Lower leg skin (tissue), 4 donors: ENCODE measurements around the gene DIAPH1. TPM values are rescaled to one million over a fixed set of nuclear protein-coding genes. Genes with fewer than 3 reads are reported as not detected.

Experiments used
- DNase-seq, 2 donors: peaks; one replicate each; pipeline ENCODE4 v3.0.0-alpha.2; 2019; ENCODE audit warnings: low spot score in 2 of 2
- H3K4me3 ChIP-seq: fragments of 200-600 bp; sonication (generic); 2 replicates; pipeline ENCODE4 v1.5.1; 2017; ENCODE audit warnings: mild to moderate bottlenecking, low read depth; ENCODE audit not compliant: poor library complexity, severe bottlenecking
- POLR2A ChIP-seq, 2 donors: fragments of 450-650 bp; IDR thresholded peaks; one replicate each; pipeline ENCODE4 v1.6.1; 2016 to 2017; ENCODE audit warnings: antibody characterized with exemption in 2 of 2, mild to moderate bottlenecking in 1 of 2, moderate library complexity in 1 of 2
- WGBS, 2 donors: methylation state at CpG; one replicate each; pipeline ENCODE4 v1.1.5; 2018; 5-methylcytosine and 5-hydroxymethylcytosine counted together
- intact Hi-C: fragments of 100-400 bp; cut with DNase I; formaldehyde crosslinking; loops from one replicate; pipeline ENCODE4 v1.15.0; 2023; ENCODE audit warnings: low total_unique reads
- total RNA-seq, 4 donors: library from RNA; depleted of rRNA; stranded (reverse); fragments of >200 nt; gene quantifications; one replicate each; pipeline ENCODE4 v1.1.0, GENCODE V29; 2016
- TF ChIP-seq, protein P1 (sequence below), 3 donors: fragments of 450-650 bp; IDR thresholded peaks; one replicate each; pipeline ENCODE4 v1.5.1; 2016; ENCODE audit warnings: antibody characterized with exemption in 3 of 3, mild to moderate bottlenecking in 3 of 3, moderate library complexity in 2 of 3

The DIAPH1 gene
- total RNA-seq, 4 donors from 2014 or later, result 64.9 to 101 (median 88.7) TPM

DNA sequence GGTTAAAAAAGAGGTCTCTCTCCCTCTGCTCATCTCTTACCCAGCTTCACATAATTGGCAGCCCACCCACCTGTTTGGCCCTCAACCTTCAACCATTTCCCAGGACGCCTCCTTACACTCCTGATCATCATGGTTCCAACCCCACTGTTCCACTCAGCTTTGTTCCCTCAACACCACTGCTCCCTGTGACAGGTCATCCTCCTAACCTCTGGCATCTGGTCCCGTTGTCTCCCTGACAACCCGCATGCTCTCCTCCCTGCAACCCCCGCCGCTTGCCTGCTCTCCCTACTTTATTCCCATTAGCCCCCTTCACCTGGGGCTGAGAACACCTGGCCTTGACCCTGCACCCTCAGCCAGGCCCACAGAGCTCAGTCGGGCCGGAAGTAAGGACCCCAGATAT lies 117.0 kb downstream of the DIAPH1 start:
- H3K4me3 ChIP-seq, result no peak overlapping the region
- DNase-seq, result no peak
- WGBS, 2 donors, result 84 to 86% methylated on average over 7 of the region's 7 CpGs
- intact Hi-C loops, result no loop called here
- TF ChIP-seq, protein P1, sequence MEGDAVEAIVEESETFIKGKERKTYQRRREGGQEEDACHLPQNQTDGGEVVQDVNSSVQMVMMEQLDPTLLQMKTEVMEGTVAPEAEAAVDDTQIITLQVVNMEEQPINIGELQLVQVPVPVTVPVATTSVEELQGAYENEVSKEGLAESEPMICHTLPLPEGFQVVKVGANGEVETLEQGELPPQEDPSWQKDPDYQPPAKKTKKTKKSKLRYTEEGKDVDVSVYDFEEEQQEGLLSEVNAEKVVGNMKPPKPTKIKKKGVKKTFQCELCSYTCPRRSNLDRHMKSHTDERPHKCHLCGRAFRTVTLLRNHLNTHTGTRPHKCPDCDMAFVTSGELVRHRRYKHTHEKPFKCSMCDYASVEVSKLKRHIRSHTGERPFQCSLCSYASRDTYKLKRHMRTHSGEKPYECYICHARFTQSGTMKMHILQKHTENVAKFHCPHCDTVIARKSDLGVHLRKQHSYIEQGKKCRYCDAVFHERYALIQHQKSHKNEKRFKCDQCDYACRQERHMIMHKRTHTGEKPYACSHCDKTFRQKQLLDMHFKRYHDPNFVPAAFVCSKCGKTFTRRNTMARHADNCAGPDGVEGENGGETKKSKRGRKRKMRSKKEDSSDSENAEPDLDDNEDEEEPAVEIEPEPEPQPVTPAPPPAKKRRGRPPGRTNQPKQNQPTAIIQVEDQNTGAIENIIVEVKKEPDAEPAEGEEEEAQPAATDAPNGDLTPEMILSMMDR (IDR thresholded peaks at IDR 0.05), result no peak
- TF ChIP-seq POLR2A (IDR thresholded peaks at IDR 0.05), result no peak

DNA sequence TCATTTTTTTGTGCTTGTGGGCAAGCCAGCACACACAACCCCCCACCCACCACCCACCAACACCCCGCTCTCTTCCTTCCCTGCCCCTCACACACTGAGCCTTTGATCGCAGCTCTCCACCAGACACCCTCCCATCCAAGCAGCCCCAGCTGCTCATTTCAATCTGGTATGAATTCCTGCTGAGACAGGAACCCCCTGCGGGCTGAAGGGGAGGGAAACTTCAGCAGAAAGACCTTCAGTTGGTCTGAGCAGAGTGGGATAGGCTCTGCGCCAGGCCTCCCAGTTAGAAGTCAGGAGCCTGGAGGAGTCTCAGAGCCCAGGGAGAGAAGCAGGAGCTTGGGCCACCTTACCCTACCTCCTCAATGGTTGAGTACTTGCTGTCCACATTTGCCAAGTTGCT lies 122.8 kb downstream of the DIAPH1 start:
- DNase-seq, result peak in 1 of 2 donors; percentile 64
- 72 to 83% methylated on average over 4 of the region's 4 CpGs for WGBS, 2 donors
- intact Hi-C loops, result no loop called here
- H3K4me3 ChIP-seq, result no peak overlapping the region
- TF ChIP-seq, protein P1 (IDR thresholded peaks at IDR 0.05), result no peak
- TF ChIP-seq POLR2A (IDR thresholded peaks at IDR 0.05), result no peak

DNA sequence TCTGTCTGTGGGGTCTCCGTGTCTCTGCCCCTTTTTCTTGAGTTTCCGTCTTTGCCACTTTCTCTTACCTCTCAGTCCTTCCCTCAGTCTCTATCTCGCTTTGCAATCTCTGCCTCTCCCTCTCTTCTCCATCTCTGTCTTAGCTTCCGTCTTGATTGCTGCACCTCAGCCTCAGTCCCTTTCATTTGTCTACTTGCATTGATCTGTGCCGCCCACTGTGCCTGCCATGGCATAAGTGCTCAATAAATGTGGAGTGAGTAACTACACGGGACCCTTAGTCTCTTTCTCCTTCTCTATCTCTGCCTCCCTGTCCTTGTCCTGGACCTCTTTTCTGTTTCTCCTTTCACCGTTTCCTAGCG lies 123.4 kb downstream of the DIAPH1 start:
- 81 to 87% methylated on average over 8 of the region's 8 CpGs for WGBS, 2 donors
- H3K4me3 ChIP-seq, result no peak overlapping the region
- TF ChIP-seq, protein P1 (IDR thresholded peaks at IDR 0.05), result no peak
- no peak for TF ChIP-seq POLR2A (IDR thresholded peaks at IDR 0.05)
- intact Hi-C loops, result no loop called here
- peak in 1 of 2 donors; percentile 26 for DNase-seq

DNA sequence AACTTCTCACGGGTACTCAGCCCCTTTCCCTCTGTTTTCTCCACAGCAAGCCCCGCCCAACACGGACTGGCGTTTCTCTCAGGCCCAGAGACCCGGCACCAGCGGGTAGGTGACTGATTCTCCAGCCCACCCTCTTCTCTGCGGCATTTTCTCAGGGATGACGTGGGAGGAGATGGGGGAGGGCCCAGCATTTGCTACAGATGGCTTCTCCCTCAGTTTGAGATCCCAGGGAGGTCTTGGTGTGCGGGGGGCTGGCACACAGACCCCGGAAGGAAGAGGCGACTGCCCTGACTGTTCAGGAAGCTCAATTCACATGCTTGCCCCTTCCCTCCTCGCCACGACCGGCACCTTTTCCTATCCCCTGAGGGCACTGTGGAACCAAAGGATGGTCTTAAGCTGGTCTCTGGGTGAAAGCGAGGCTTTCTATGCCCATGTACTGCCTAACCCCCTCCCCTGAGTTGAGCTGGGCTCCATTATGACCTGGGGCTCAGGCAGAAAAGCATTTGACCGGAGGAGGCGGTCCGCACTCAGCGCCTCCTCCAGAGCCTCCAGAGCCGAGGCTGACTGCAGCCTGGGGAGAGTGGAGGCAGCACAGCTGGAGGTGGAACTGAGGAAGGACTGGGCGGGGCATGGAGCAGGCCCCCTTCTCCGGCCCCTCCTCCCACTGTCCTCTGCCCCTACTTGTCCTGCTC lies 123.9 kb downstream of the DIAPH1 start:
- TF ChIP-seq POLR2A (IDR thresholded peaks at IDR 0.05), result no peak
- TF ChIP-seq, protein P1 (IDR thresholded peaks at IDR 0.05), result no peak
- DNase-seq, result peak in 1 of 2 donors; percentile 82
- 70% methylated on average over 21 to 22 of the region's 22 CpGs for WGBS, 2 donors
- intact Hi-C loops, result no loop called here
- no peak overlapping the region for H3K4me3 ChIP-seq

DNA sequence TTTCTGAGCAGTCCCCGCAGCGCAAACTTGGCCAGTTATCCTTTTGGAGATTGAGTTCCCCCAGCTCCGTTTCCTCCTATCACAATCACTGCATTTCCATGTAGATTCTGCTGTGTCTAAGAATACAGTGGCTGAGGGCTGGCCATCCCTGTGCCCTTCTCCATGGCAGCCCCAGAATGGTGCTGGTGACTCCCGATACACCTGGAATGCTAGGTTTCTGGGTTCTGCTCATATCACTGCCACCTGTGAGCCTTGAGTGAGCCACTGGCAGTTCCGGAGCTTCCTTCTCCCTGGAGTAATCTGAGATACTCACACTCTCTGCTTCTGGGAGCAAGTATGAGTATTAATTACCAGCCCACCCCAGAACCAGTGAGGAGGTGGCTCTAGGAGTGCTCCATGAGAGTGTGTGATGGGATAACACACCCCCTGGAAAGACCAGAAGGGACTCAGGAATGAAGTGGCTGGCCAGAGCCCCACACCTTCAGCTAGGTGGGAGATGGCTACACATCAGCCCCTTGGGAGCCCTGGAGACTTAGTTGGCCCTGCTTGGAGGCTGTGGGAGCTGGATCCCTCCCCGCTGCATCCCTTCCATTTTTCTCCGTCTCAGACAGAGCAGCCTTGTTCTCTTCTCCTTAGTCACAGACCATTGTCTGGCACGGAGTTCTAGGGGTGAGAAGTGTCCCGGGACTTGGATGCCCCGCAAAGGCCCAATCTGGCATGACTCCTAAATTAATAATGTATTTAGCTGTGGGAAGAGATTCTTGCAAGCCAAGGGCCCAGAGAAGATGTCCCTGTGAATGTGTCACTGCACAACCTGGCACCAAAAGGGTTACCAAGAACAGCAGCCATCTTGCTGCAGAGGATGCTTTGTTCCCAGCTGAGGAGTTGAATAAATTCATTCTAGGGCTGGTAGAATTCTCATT lies 125.0 kb downstream of the DIAPH1 start:
- H3K4me3 ChIP-seq, result no peak overlapping the region
- DNase-seq, result peak in 1 of 2 donors; percentile 81
- TF ChIP-seq POLR2A (IDR thresholded peaks at IDR 0.05), result no peak

DNA sequence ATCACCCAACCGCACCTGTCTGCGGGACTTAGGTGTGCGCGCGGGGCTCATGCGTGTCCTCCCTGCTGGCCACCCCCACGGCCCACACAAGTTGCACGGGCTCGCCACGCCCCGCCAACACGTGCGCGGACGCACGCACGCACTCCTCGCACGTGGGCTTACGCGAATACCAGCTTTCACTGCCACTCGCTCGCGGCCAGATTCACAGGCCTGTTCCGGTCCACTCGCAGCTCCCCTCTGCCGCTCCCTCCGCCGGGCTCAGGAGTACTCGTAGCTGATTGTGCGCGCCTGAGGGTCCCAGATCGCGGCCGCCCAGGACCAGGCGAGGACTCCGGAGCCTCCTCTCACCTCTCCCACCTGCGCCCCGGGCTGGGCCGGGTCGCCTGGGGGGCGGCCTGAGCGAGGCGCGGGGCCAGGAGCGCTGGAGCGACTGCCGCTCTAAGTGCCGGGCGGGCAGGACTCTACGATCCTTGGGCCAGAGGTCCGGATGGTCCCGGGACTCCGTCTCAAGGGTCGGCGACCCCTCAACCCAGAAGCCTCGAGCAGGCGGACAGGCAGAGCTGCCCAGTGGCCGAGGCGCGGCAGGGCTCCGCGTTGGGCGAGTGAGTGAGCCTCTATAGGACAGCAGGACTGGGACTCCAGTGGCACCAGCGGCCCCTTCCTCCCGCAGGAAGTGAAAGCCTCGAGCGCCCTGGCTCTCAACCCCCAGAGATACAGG lies 126.5 kb downstream of the DIAPH1 start:
- H3K4me3 ChIP-seq, result no peak overlapping the region
- intact Hi-C loops, result no loop called here
- TF ChIP-seq POLR2A (IDR thresholded peaks at IDR 0.05), result no peak
- TF ChIP-seq, protein P1 (IDR thresholded peaks at IDR 0.05), result no peak
- peak in 1 of 2 donors; percentile 71 for DNase-seq
- 89% methylated on average over 39 to 57 of the region's 68 CpGs for WGBS, 2 donors

More for the DNA sequence above, 125.0 kb downstream of the DIAPH1 start:
- WGBS, 2 donors, result 70 to 75% methylated on average over 10 of the region's 10 CpGs
- intact Hi-C loops, result no loop called here
